Activated CD8-positive, alpha-beta T cell treated with anti-CD3 and anti-CD28 coated beads for 36 hours (primary cell): Measurements from ENCODE around the gene TOP1. TPM values are rescaled to one million over a fixed set of nuclear protein-coding genes. Genes with fewer than 3 reads are reported as not detected.

Source experiments
- ATAC-seq: fragments of 200-7000 bp; cut with Tn5 transposase; one replicate; pipeline ENCODE4 v1.10.0; 2021; ENCODE audit warnings: mild to moderate bottlenecking, moderate library complexity
- CTCF ChIA-PET: fragments of 350-600 bp; sonication (Branson Sonifier 250); formaldehyde crosslinking; loops from one replicate; lab custom pipeline; 2021; ENCODE audit warnings: antibody characterized with exemption; lab: Charles Lee
- POLR2A ChIA-PET: fragments of 350-600 bp; sonication (Branson Sonifier 250); formaldehyde crosslinking; loops from one replicate; lab custom pipeline; 2021; ENCODE audit warnings: antibody characterized with exemption; lab: Charles Lee
- DNase-seq: peaks from one replicate; pipeline ENCODE4 v3.0.0-alpha.2; 2020
- H3K27ac Mint-ChIP-seq: one replicate; pipeline ENCODE4 v1.8.0; 2021; ENCODE audit warnings: mild to moderate bottlenecking, mixed read lengths
- H3K27me3 Mint-ChIP-seq: one replicate; pipeline ENCODE4 v1.8.0; 2021; ENCODE audit warnings: mixed read lengths
- H3K36me3 Mint-ChIP-seq: one replicate; pipeline ENCODE4 v1.8.0; 2021; ENCODE audit warnings: low read depth, mixed read lengths
- H3K4me1 Mint-ChIP-seq: one replicate; pipeline ENCODE4 v1.8.0; 2021; ENCODE audit warnings: low read depth, mixed read lengths
- H3K4me3 Mint-ChIP-seq: one replicate; pipeline ENCODE4 v1.8.0; 2021; ENCODE audit warnings: mild to moderate bottlenecking, moderate library complexity, mixed read lengths
- H3K9me3 Mint-ChIP-seq: one replicate; pipeline ENCODE4 v1.8.0; 2021; ENCODE audit warnings: mixed read lengths
- CTCF ChIP-seq: fragments of 200-600 bp; IDR thresholded peaks from one replicate; pipeline ENCODE4 v1.8.0; 2022; ENCODE audit warnings: antibody characterized with exemption, mild to moderate bottlenecking
- intact Hi-C: fragments of 100-400 bp; cut with micrococcal nuclease; formaldehyde crosslinking; loops from one replicate; pipeline ENCODE4 v1.10.0; 2022
- total RNA-seq, 2 experiments: library from RNA; stranded (reverse); gene quantifications; one replicate each; pipeline ENCODE4 v1.2.3, GENCODE V29; 2021

The TOP1 gene
- total RNA-seq, 2 experiments from 2014 or later = 81.0 to 81.1 TPM

- Mint-ChIP-seq H3K9me3 (no peaks in the 10 kb centered on the region), H3K4me3 (no peak overlapping the region), H3K4me1 (peaks cover 75% of the 10 kb centered on the region), H3K27me3 (no peaks in the 10 kb centered on the region), H3K27ac (peak overlapping the region; percentile 58), H3K36me3 (peaks cover 46% of the 10 kb centered on the region)
- DNase-seq (no peak), ATAC-seq (peak; percentile 45)
- CTCF ChIA-PET = interaction anchor here (0.7 to 3.3 kb wide), 7 partner anchors 11 to 78 kb away, joined by 3 to 13 read pairs (median 4); no protein-coding TSS in a partner anchor
- intact Hi-C loops = no loop called here
- TF ChIP-seq CTCF = no peak
- POLR2A ChIA-PET = interaction anchor here (1.1 to 3.3 kb wide), 3 partner anchors 10 to 28 kb away, joined by 3 to 23 read pairs (median 5); no protein-coding TSS in a partner anchor
Observed at GRCh38 chr20:41040855-41041254, 12.2 kb downstream of the TOP1 start.

GRCh38 chr20:41041693-41042092 lies 13.1 kb downstream of the TOP1 start:
- no peak for DNase-seq
- TF ChIP-seq CTCF = no peak
- Mint-ChIP-seq H3K27me3 (no peaks in the 10 kb centered on the region), H3K36me3 (peaks cover 38% of the 10 kb centered on the region), H3K27ac (no peak overlapping the region), H3K4me1 (peaks cover 76% of the 10 kb centered on the region), H3K9me3 (no peaks in the 10 kb centered on the region), H3K4me3 (no peak overlapping the region)
- CTCF ChIA-PET = interaction anchor here (0.7 to 3.3 kb wide), 3 partner anchors 16 to 53 kb away, joined by 3 to 13 read pairs (median 4); no protein-coding TSS in a partner anchor
- ATAC-seq = no peak
- intact Hi-C loops = no loop called here
- POLR2A ChIA-PET = interaction anchor here (1.1 to 1.5 kb wide), 3 partner anchors 9 to 28 kb away, joined by 3 to 5 read pairs (median 5); partner anchors contain the start of gene TOP1

- H3K36me3 Mint-ChIP-seq = peaks cover 30% of the 10 kb centered on the region
- H3K4me3 Mint-ChIP-seq = no peak overlapping the region
- no peak for TF ChIP-seq CTCF
- no peaks in the 10 kb centered on the region for H3K27me3 Mint-ChIP-seq
- DNase-seq (no peak), ATAC-seq (no peak)
- H3K4me1 Mint-ChIP-seq = peaks cover 84% of the 10 kb centered on the region
- intact Hi-C loops = loop anchor here (5.0 kb wide), 1 partner anchor 38 kb away; no protein-coding TSS in a partner anchor
- POLR2A ChIA-PET = interaction anchor here (0.8 to 1.4 kb wide), 2 partner anchors 9 to 15 kb away, joined by 4 read pairs; no protein-coding TSS in a partner anchor
- no peaks in the 10 kb centered on the region for H3K9me3 Mint-ChIP-seq
- CTCF ChIA-PET = interaction anchor here (1.6 to 5.2 kb wide), 5 partner anchors 9 to 76 kb away, joined by 4 to 30 read pairs (median 9); no protein-coding TSS in a partner anchor
- no peak overlapping the region for H3K27ac Mint-ChIP-seq
Observed at GRCh38 chr20:41044409-41045062, 15.9 kb downstream of the TOP1 start.

GRCh38 chr20:41045671-41046070 lies 17.0 kb downstream of the TOP1 start:
- H3K27ac Mint-ChIP-seq = peak overlapping the region; percentile 54
- POLR2A ChIA-PET = interaction anchor here (0.8 to 2.7 kb wide), 3 partner anchors 14 to 213 kb away, joined by 3 to 9 read pairs (median 3); no protein-coding TSS in a partner anchor

More at GRCh38 chr20:41045671-41046070, 17.0 kb downstream of the TOP1 start:
- CTCF ChIA-PET = interaction anchor here (0.9 to 5.2 kb wide), 8 partner anchors 8 to 82 kb away, joined by 3 to 30 read pairs (median 10); no protein-coding TSS in a partner anchor
- intact Hi-C loops = loop anchor here (5.0 kb wide), 1 partner anchor 37 kb away; no protein-coding TSS in a partner anchor
- ATAC-seq (no peak), DNase-seq (no peak)
- H3K9me3 Mint-ChIP-seq = no peaks in the 10 kb centered on the region
- no peaks in the 10 kb centered on the region for H3K27me3 Mint-ChIP-seq
- peaks cover 87% of the 10 kb centered on the region for H3K4me1 Mint-ChIP-seq
- no peak overlapping the region for H3K4me3 Mint-ChIP-seq
- no peak for TF ChIP-seq CTCF
- H3K36me3 Mint-ChIP-seq = peaks cover 28% of the 10 kb centered on the region
